Upper lobe of right lung (tissue), 1 donor: ENCODE data around the gene FMN1. TPM values are rescaled to one million over a fixed set of nuclear protein-coding genes. Genes with fewer than 3 reads are reported as not detected.
A peak's percentile ranks its signal among the peaks of the same experiment; 100 is the strongest.

ENCODE experiments used
- ATAC-seq: fragments of 200-7000 bp; cut with Tn5 transposase; one replicate; pipeline ENCODE4 v1.9.1; 2020; ENCODE audit warnings: mild to moderate bottlenecking, moderate library complexity
- DNase-seq: peaks from one replicate; pipeline ENCODE4 v3.0.0-alpha.2; 2020
- H3K27ac ChIP-seq: fragments of 200-600 bp; one replicate; pipeline ENCODE4 v1.8.0; 2022
- H3K27me3 ChIP-seq: fragments of 200-600 bp; one replicate; pipeline ENCODE4 v1.8.0; 2022; ENCODE audit warnings: mild to moderate bottlenecking
- H3K36me3 ChIP-seq: fragments of 200-600 bp; one replicate; pipeline ENCODE4 v1.8.0; 2022
- H3K4me1 ChIP-seq: fragments of 200-600 bp; one replicate; pipeline ENCODE4 v1.8.0; 2022
- H3K4me3 ChIP-seq: fragments of 200-600 bp; one replicate; pipeline ENCODE4 v1.8.0; 2022; ENCODE audit warnings: mild to moderate bottlenecking
- H3K9me3 ChIP-seq: fragments of 200-600 bp; one replicate; pipeline ENCODE4 v1.8.0; 2022
- intact Hi-C: fragments of 100-400 bp; cut with DNase I; formaldehyde crosslinking; loops from one replicate; pipeline ENCODE4 v1.11.0; 2022
- long read RNA-seq: library from polyadenylated mRNA; unstranded; transcript quantifications from one replicate; pipeline ENCODE4 v2.0.0, GENCODE V29; 2021
- total RNA-seq: library from RNA; stranded (reverse); fragmentation: NEBNext Ultra II Directional; extraction: Animal tissue kit (Norgen Biotek cat#: 25700); gene quantifications from one replicate; pipeline ENCODE4 v1.2.1, GENCODE V29; 2021
- TF ChIP-seq, protein P1 (sequence below): fragments of 200-600 bp; IDR thresholded peaks from one replicate; pipeline ENCODE4 v1.8.0; 2022; ENCODE audit warnings: antibody characterized with exemption
- donor health status: DM: no; HTN: yes; CAD: no; lungs with severe emphysema.

Gene FMN1, protein sequence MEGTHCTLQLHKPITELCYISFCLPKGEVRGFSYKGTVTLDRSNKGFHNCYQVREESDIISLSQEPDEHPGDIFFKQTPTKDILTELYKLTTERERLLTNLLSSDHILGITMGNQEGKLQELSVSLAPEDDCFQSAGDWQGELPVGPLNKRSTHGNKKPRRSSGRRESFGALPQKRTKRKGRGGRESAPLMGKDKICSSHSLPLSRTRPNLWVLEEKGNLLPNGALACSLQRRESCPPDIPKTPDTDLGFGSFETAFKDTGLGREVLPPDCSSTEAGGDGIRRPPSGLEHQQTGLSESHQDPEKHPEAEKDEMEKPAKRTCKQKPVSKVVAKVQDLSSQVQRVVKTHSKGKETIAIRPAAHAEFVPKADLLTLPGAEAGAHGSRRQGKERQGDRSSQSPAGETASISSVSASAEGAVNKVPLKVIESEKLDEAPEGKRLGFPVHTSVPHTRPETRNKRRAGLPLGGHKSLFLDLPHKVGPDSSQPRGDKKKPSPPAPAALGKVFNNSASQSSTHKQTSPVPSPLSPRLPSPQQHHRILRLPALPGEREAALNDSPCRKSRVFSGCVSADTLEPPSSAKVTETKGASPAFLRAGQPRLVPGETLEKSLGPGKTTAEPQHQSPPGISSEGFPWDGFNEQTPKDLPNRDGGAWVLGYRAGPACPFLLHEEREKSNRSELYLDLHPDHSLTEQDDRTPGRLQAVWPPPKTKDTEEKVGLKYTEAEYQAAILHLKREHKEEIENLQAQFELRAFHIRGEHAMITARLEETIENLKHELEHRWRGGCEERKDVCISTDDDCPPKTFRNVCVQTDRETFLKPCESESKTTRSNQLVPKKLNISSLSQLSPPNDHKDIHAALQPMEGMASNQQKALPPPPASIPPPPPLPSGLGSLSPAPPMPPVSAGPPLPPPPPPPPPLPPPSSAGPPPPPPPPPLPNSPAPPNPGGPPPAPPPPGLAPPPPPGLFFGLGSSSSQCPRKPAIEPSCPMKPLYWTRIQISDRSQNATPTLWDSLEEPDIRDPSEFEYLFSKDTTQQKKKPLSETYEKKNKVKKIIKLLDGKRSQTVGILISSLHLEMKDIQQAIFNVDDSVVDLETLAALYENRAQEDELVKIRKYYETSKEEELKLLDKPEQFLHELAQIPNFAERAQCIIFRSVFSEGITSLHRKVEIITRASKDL (N-terminal part only)
- 33.5 TPM for total RNA-seq
- long read RNA-seq, partial matches to known transcripts, result 0 of 7 reads
- long read RNA-seq, other reads (novel, unspliced or antisense), result 7 of 7 reads

DNA sequence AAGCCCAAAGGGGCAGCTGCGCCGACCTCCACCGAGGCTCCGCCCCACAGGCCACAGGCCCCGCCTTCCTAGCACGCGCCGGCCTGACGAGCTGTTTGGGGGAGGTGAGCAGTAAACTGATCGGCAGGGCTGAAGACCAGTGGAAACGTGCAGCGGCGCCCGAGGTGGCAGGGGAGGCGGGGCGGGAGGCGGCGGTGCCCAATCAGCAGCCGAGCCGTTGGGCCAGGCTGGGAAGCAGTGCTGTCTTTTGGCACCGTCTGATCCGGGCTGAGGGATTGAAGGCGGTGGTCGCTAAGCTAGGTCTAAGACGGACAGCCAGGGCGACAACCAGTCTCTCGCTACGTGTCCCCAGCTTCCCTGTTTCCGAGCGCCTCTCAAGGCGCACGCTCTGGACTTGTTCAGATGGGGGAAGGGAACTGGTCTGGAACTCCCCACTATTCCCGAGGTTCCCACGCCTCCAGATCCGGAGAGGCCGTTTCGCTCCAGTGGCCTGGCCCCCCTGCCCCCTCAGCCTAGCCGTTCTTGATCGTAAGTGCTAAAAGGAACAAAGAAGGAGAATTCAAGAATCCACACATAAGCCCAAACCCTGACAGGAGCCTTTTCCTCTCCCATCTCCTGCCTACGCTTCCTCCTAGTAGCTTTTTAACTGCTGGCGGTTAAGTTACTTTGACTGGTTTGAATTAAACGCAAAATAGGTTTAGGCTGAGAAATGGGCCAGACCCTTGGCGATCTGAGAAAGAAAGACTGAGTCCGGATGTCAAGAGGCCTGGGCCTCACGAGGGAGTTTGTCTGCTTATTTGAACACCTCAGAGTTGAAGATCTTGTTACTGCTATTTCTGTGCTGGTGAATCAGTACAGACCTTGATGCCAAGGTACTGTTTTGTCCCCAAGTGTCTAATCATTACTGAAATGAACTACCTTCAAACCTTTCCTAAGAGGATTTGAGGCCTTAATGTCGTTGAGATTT lies at the start of gene FMN1:
TSS of gene FMN1 (minus strand) at position 11 of the 967 bp plus-strand sequence. CDS start 39,800 bp downstream, outside the sequence.
- H3K27me3 ChIP-seq, result no peaks in the 10 kb centered on the region
- peak; percentile 98 for DNase-seq
- peak; percentile 100 for ATAC-seq
- intact Hi-C loops, result no loop called here
- peak within 1 kb of the TSS; percentile 56 for H3K4me3 ChIP-seq
- H3K4me1 ChIP-seq, result peaks cover 5% of the 10 kb centered on the region
- TF ChIP-seq, protein P1, sequence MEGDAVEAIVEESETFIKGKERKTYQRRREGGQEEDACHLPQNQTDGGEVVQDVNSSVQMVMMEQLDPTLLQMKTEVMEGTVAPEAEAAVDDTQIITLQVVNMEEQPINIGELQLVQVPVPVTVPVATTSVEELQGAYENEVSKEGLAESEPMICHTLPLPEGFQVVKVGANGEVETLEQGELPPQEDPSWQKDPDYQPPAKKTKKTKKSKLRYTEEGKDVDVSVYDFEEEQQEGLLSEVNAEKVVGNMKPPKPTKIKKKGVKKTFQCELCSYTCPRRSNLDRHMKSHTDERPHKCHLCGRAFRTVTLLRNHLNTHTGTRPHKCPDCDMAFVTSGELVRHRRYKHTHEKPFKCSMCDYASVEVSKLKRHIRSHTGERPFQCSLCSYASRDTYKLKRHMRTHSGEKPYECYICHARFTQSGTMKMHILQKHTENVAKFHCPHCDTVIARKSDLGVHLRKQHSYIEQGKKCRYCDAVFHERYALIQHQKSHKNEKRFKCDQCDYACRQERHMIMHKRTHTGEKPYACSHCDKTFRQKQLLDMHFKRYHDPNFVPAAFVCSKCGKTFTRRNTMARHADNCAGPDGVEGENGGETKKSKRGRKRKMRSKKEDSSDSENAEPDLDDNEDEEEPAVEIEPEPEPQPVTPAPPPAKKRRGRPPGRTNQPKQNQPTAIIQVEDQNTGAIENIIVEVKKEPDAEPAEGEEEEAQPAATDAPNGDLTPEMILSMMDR, result no peak
- H3K9me3 ChIP-seq, result no peaks in the 10 kb centered on the region
- no peaks in the 10 kb centered on the region for H3K36me3 ChIP-seq
- H3K27ac ChIP-seq, result peak within 1 kb of the TSS; percentile 71

DNA sequence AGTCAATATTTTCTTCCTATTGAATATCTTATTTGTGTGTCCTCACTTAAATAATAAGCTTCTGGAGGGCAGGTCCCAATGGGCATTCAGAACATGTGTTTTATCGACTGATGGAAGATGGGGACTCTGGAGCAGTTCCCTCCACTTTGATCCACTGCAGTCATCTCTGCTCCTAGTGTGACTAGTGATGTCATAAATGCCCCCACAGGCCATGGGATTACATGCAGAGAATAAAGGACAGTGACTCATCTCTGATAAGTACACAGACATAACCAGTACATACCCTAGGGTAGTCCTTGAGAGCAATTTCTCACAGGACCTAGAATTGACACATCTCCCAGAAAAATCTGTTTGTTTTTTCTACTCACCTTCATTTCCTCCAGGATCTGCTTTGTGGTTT lies 49.4 kb upstream of the FMN1 start:
- no peak overlapping the region for H3K4me3 ChIP-seq
- no peaks in the 10 kb centered on the region for H3K36me3 ChIP-seq
- no peak overlapping the region for H3K27ac ChIP-seq
- peaks cover 4% of the 10 kb centered on the region for H3K27me3 ChIP-seq
- ATAC-seq (no peak), DNase-seq (no peak)
- intact Hi-C loops, result no loop called here
- no peaks in the 10 kb centered on the region for H3K9me3 ChIP-seq
- TF ChIP-seq, protein P1, result no peak
- no peaks in the 10 kb centered on the region for H3K4me1 ChIP-seq

DNA sequence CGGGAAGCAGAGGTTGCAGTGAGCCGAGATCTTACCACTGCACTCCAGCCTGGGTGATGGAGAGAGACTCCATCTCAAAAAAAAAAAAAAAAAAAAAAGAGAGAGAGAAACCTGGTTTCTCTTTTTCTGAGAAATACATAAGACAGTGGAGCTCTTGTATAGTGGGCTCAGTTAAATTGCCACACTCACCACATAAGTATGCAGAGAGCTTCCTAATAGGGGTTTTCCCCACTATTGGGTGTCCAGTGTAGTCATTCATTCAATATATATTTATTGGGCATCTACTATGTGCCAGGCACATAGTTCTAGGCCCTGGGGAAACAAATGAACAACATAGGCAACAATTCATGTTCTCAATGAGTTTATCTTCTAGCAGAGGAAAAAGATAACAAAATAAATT lies 48.9 kb upstream of the FMN1 start:
- intact Hi-C loops, result no loop called here
- ATAC-seq, result no peak
- no peaks in the 10 kb centered on the region for H3K36me3 ChIP-seq

DNA sequence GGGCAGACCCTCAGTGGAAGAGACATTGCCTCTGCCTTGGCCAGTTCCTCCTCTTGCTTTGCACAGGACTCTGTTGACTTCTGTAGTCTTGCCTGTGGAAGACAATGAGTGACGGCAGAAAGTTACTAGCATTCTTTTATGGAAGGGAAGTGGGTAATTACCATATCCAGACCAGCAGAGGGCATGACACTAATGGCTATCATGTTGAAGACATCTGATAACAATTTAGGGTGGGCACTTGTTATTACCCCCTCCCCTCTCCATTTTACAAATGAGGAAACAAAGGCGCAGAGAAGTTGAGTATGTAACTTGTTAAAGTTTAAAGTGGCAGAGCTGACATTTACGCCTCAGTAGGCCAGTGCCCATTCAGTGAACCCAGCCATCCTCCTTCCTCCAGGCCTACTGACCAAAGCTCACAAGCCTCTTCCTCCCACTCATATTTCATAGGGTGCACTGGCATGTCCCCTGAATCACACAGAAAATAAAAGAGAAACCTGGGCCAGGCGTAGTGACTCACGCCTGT lies 48.2 kb upstream of the FMN1 start:
- ATAC-seq (peak; percentile 59), DNase-seq (no peak)
- TF ChIP-seq, protein P1, result peak; percentile 46
- Histone ChIP-seq H3K36me3 (no peaks in the 10 kb centered on the region), H3K4me1 (no peaks in the 10 kb centered on the region), H3K27me3 (peaks cover 4% of the 10 kb centered on the region), H3K9me3 (no peaks in the 10 kb centered on the region), H3K4me3 (no peak overlapping the region), H3K27ac (no peak overlapping the region)
- intact Hi-C loops, result no loop called here

More for the DNA sequence above, 48.9 kb upstream of the FMN1 start:
- no peaks in the 10 kb centered on the region for H3K9me3 ChIP-seq
- TF ChIP-seq, protein P1, result no peak
- peaks cover 4% of the 10 kb centered on the region for H3K27me3 ChIP-seq
- H3K4me3 ChIP-seq, result no peak overlapping the region
- DNase-seq, result no peak
- H3K27ac ChIP-seq, result no peak overlapping the region
- no peaks in the 10 kb centered on the region for H3K4me1 ChIP-seq
